ENCODE data around the gene PLCH2. TPM values are rescaled to one million over a fixed set of nuclear protein-coding genes. Genes with fewer than 3 reads are reported as not detected.
A peak's percentile ranks its signal among the peaks of the same experiment; 100 is the strongest.

PLCH2 gene
- total and polyA plus RNA-seq, 9 of the 15 experiments (the other 6 are each of a cell fraction or from before 2014, with no cell fraction given) = 0.16 TPM; not detected in 8

DNA sequence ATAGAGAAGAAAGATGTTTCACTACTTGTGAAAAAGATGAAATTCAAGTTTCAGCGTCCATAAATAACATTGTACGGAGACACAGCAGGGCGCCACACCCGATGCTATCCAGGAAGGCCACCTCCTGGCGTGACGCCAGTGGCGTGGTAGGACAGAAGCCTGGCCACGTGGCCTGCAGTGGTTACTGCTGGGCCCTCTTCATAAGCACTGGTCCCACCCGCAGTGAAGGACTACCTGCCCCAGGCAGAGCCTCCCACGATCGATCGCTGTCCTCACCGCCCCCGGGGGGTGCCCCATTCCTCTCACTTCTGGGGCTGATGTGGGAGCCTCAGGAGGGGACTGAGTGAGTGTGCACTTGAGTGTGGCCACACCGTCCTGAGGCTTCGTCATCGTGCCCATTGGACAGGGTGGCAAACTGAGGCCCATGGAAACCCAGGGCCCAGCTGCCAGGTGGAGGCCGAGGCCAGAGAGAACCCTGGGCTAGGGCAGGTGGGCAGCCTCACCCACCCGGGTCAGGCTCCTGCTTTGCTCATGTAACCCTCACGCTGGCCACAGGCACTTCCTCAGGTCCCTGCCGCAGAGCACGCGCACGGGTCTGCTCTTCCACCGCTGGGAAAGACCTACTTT is 65.6 kb downstream of the PLCH2 start (continued):
- TF ChIP-seq, protein P1, sequence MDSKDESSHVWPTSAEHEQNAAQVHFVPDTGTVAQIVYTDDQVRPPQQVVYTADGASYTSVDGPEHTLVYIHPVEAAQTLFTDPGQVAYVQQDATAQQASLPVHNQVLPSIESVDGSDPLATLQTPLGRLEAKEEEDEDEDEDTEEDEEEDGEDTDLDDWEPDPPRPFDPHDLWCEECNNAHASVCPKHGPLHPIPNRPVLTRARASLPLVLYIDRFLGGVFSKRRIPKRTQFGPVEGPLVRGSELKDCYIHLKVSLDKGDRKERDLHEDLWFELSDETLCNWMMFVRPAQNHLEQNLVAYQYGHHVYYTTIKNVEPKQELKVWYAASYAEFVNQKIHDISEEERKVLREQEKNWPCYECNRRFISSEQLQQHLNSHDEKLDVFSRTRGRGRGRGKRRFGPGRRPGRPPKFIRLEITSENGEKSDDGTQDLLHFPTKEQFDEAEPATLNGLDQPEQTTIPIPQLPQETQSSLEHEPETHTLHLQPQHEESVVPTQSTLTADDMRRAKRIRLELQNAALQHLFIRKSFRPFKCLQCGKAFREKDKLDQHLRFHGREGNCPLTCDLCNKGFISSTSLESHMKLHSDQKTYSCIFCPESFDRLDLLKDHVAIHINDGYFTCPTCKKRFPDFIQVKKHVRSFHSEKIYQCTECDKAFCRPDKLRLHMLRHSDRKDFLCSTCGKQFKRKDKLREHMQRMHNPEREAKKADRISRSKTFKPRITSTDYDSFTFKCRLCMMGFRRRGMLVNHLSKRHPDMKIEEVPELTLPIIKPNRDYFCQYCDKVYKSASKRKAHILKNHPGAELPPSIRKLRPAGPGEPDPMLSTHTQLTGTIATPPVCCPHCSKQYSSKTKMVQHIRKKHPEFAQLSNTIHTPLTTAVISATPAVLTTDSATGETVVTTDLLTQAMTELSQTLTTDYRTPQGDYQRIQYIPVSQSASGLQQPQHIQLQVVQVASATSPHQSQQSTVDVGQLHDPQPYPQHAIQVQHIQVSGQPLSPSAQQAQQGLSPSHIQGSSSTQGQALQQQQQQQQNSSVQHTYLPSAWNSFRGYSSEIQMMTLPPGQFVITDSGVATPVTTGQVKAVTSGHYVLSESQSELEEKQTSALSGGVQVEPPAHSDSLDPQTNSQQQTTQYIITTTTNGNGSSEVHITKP (IDR thresholded peaks at IDR 0.05; ENCODE audit: partially characterized antibody) = no peak
- TF ChIP-seq SETDB1 (IDR thresholded peaks at IDR 0.05; ENCODE audit: low read length) = no peak
- TF ChIP-seq, protein P2, sequence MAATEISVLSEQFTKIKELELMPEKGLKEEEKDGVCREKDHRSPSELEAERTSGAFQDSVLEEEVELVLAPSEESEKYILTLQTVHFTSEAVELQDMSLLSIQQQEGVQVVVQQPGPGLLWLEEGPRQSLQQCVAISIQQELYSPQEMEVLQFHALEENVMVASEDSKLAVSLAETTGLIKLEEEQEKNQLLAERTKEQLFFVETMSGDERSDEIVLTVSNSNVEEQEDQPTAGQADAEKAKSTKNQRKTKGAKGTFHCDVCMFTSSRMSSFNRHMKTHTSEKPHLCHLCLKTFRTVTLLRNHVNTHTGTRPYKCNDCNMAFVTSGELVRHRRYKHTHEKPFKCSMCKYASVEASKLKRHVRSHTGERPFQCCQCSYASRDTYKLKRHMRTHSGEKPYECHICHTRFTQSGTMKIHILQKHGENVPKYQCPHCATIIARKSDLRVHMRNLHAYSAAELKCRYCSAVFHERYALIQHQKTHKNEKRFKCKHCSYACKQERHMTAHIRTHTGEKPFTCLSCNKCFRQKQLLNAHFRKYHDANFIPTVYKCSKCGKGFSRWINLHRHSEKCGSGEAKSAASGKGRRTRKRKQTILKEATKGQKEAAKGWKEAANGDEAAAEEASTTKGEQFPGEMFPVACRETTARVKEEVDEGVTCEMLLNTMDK (IDR thresholded peaks at IDR 0.05; ENCODE audit: borderline replicate concordance, insufficient read depth, low read depth, low read length, poor library complexity, severe bottlenecking) = no peak
- no peak for TF ChIP-seq SNRNP70 (optimal IDR thresholded peaks at IDR 0.05; ENCODE audit: low read depth, low read length)
- TF ChIP-seq, protein P3, sequence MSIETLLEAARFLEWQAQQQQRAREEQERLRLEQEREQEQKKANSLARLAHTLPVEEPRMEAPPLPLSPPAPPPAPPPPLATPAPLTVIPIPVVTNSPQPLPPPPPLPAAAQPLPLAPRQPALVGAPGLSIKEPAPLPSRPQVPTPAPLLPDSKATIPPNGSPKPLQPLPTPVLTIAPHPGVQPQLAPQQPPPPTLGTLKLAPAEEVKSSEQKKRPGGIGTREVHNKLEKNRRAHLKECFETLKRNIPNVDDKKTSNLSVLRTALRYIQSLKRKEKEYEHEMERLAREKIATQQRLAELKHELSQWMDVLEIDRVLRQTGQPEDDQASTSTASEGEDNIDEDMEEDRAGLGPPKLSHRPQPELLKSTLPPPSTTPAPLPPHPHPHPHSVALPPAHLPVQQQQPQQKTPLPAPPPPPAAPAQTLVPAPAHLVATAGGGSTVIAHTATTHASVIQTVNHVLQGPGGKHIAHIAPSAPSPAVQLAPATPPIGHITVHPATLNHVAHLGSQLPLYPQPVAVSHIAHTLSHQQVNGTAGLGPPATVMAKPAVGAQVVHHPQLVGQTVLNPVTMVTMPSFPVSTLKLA (conservative IDR thresholded peaks at IDR 0.05) = peak; percentile 94 to 95
- TF ChIP-seq HNRNPL (IDR thresholded peaks at IDR 0.05; ENCODE audit: low read depth, low read length) = no peak
- no peak for TF ChIP-seq SPI1 (IDR thresholded peaks at IDR 0.05; ENCODE audit: borderline replicate concordance, low read depth, low read length)
- peak; percentile 97 for TF ChIP-seq ADNP (tag; IDR thresholded peaks at IDR 0.05)
- TF ChIP-seq SLC30A9 (CRISPR knock-in tag; IDR thresholded peaks at IDR 0.05) = no peak
- TF ChIP-seq, protein P4, sequence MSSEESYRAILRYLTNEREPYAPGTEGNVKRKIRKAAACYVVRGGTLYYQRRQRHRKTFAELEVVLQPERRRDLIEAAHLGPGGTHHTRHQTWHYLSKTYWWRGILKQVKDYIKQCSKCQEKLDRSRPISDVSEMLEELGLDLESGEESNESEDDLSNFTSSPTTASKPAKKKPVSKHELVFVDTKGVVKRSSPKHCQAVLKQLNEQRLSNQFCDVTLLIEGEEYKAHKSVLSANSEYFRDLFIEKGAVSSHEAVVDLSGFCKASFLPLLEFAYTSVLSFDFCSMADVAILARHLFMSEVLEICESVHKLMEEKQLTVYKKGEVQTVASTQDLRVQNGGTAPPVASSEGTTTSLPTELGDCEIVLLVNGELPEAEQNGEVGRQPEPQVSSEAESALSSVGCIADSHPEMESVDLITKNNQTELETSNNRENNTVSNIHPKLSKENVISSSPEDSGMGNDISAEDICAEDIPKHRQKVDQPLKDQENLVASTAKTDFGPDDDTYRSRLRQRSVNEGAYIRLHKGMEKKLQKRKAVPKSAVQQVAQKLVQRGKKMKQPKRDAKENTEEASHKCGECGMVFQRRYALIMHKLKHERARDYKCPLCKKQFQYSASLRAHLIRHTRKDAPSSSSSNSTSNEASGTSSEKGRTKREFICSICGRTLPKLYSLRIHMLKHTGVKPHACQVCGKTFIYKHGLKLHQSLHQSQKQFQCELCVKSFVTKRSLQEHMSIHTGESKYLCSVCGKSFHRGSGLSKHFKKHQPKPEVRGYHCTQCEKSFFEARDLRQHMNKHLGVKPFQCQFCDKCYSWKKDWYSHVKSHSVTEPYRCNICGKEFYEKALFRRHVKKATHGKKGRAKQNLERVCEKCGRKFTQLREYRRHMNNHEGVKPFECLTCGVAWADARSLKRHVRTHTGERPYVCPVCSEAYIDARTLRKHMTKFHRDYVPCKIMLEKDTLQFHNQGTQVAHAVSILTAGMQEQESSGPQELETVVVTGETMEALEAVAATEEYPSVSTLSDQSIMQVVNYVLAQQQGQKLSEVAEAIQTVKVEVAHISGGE (CRISPR knock-in tag; IDR thresholded peaks at IDR 0.05) = 0 out of 6 replicates have a peak, but pooled peaks of 1 of the 3 experiments have one; percentile 29
- TF ChIP-seq, protein P5, sequence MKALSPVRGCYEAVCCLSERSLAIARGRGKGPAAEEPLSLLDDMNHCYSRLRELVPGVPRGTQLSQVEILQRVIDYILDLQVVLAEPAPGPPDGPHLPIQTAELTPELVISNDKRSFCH (CRISPR knock-in tag; IDR thresholded peaks at IDR 0.05) = no peak
- TF ChIP-seq, protein P5 (tag; IDR thresholded peaks at IDR 0.05) = peak; percentile 84
- TF ChIP-seq ZNF644 (tag; IDR thresholded peaks at IDR 0.05; ENCODE audit: low read depth) = peak; percentile 55; the same call in 1 of the 2 replicates
- peak in 1 of 2 experiments; percentile 38; a peak in 1 of 4 replicates for TF ChIP-seq SIN3A (IDR thresholded peaks at IDR 0.05; ENCODE audit: borderline replicate concordance in 2 of 2, control insufficient read depth in 1 of 2, low read depth in 2 of 2, low read length in 2 of 2)
